Hepatocyte (in vitro differentiated cells): ENCODE results near the gene XPO1. TPM values are rescaled to one million over a fixed set of nuclear protein-coding genes. Genes with fewer than 3 reads are reported as not detected.

Source experiments
- DNase-seq: peaks from one replicate; pipeline ENCODE4 v3.0.0-alpha.2; 2016; ENCODE audit warnings: low spot score
- H2AFZ ChIP-seq: fragments of 200-600 bp; sonication (generic); 2 replicates; pipeline ENCODE4 v1.6.0; 2016; ENCODE audit warnings: antibody characterized with exemption, mild to moderate bottlenecking
- H3K27ac ChIP-seq: fragments of 200-600 bp; sonication (generic); 2 replicates; pipeline ENCODE4 v1.5.1; 2016; ENCODE audit warnings: mild to moderate bottlenecking
- H3K27me3 ChIP-seq: fragments of 200-600 bp; sonication (generic); 2 replicates; pipeline ENCODE4 v1.6.1; 2016
- H3K36me3 ChIP-seq: fragments of 200-600 bp; sonication (generic); replicated peaks from 2 replicates; pipeline ENCODE4 v1.5.1; 2016; ENCODE audit warnings: low read depth; ENCODE audit not compliant: insufficient read depth
- H3K4me1 ChIP-seq: fragments of 200-600 bp; sonication (generic); 2 replicates; pipeline ENCODE4 v1.5.1; 2016; ENCODE audit warnings: mild to moderate bottlenecking, moderate library complexity; ENCODE audit not compliant: insufficient read depth
- H3K4me2 ChIP-seq: fragments of 200-600 bp; sonication (generic); 2 replicates; pipeline ENCODE4 v1.6.0; 2016
- H3K4me3 ChIP-seq: fragments of 200-600 bp; sonication (generic); 2 replicates; pipeline ENCODE4 v1.5.1; 2016; ENCODE audit warnings: mild to moderate bottlenecking
- H3K79me2 ChIP-seq: fragments of 200-600 bp; sonication (generic); 2 replicates; pipeline ENCODE4 v1.6.0; 2017; ENCODE audit warnings: mild to moderate bottlenecking
- H3K9me2 ChIP-seq: fragments of 200-600 bp; sonication (generic); replicated peaks from 2 replicates; pipeline ENCODE4 v1.6.0; 2017; ENCODE audit warnings: mild to moderate bottlenecking; ENCODE audit not compliant: insufficient read depth
- H3K9me3 ChIP-seq: fragments of 200-600 bp; sonication (generic); 2 replicates; pipeline ENCODE4 v1.5.1; 2016; ENCODE audit warnings: low read depth, mild to moderate bottlenecking
- H4K20me1 ChIP-seq: fragments of 200-600 bp; sonication (generic); 2 replicates; pipeline ENCODE4 v1.6.0; 2016; ENCODE audit warnings: mild to moderate bottlenecking; ENCODE audit not compliant: insufficient read depth, poor library complexity, severe bottlenecking
- CTCF ChIP-seq: fragments of 200-600 bp; sonication (generic); IDR thresholded peaks from 2 replicates; pipeline ENCODE4 v1.5.1; 2016; ENCODE audit warnings: antibody characterized with exemption, mild to moderate bottlenecking; ENCODE audit not compliant: poor library complexity
- EZH2 ChIP-seq: fragments of 200-600 bp; sonication (generic); IDR thresholded peaks from 2 replicates; pipeline ENCODE4 v1.6.1; 2016; ENCODE audit warnings: antibody characterized with exemption, mild to moderate bottlenecking, borderline replicate concordance
- EZH2phosphoT487 ChIP-seq: fragments of 200-600 bp; sonication (generic); IDR thresholded peaks from one replicate; pipeline ENCODE4 v1.6.1; 2018; ENCODE audit warnings: antibody characterized with exemption, mild to moderate bottlenecking, low read depth, moderate library complexity; ENCODE audit not compliant: unreplicated experiment, severe bottlenecking
- WGBS: methylation state at CpG from one replicate; pipeline ENCODE4 v1.1.6; 2016; ENCODE audit warnings: low lambda C conversion rate; ENCODE audit errors: missing lambda C conversion rate; 5-methylcytosine and 5-hydroxymethylcytosine counted together
- polyA plus RNA-seq: library from polyadenylated mRNA; unstranded; fragments of >200 nt; fragmentation: Nextera tagmentation; extraction: Ambion mirVana; gene quantifications from 2 replicates; pipeline ENCODE4 v1.2.1, GENCODE V29; 2016
- total RNA-seq: library from RNA; depleted of rRNA; stranded (reverse); fragments of >200 nt; gene quantifications from 2 replicates; pipeline ENCODE4 v1.2.3, GENCODE V29; 2014

XPO1 gene
- total and polyA plus RNA-seq, 2 experiments from 2014 or later, result 44.1 to 151 TPM

GRCh38 chr2:61454383-61454782 is 83.8 kb downstream of the XPO1 start:
- no peaks in the 10 kb centered on the region for H3K9me2 ChIP-seq
- H3K79me2 ChIP-seq, result peaks cover 98% of the 10 kb centered on the region
- H4K20me1 ChIP-seq, result peaks cover 77% of the 10 kb centered on the region
- WGBS, result 97% methylated on average over 5 of the region's 5 CpGs
- H3K36me3 ChIP-seq, result no peaks in the 10 kb centered on the region
- no peaks in the 10 kb centered on the region for H3K9me3 ChIP-seq
- H3K4me1 ChIP-seq, result peaks cover 7% of the 10 kb centered on the region
- H3K4me3 ChIP-seq, result no peak overlapping the region
- no peak overlapping the region for H3K27ac ChIP-seq
- H3K4me2 ChIP-seq, result no peak overlapping the region
- no peak overlapping the region for H2AFZ ChIP-seq
- TF ChIP-seq CTCF (no peak), EZH2phosphoT487 (no peak), EZH2 (no peak)
- H3K27me3 ChIP-seq, result no peaks in the 10 kb centered on the region
- DNase-seq, result no peak

- TF ChIP-seq EZH2phosphoT487 (no peak), EZH2 (no peak), CTCF (no peak)
These were observed 85.8 kb downstream of the XPO1 start for GRCh38 chr2:61452392-61452791.

GRCh38 chr2:61451178-61451577 is 87.0 kb downstream of the XPO1 start:
- no peak overlapping the region for H3K27ac ChIP-seq
- H3K9me2 ChIP-seq, result no peaks in the 10 kb centered on the region
- no peaks in the 10 kb centered on the region for H3K36me3 ChIP-seq
- H3K27me3 ChIP-seq, result no peaks in the 10 kb centered on the region
- H3K4me3 ChIP-seq, result no peak overlapping the region
- peaks cover 4% of the 10 kb centered on the region for H3K4me1 ChIP-seq
- DNase-seq, result no peak
- peaks cover 78% of the 10 kb centered on the region for H4K20me1 ChIP-seq
- 97% methylated on average over 9 of the region's 9 CpGs for WGBS
- no peak overlapping the region for H3K4me2 ChIP-seq
- no peaks in the 10 kb centered on the region for H3K9me3 ChIP-seq
- peaks cover 98% of the 10 kb centered on the region for H3K79me2 ChIP-seq
- no peak overlapping the region for H2AFZ ChIP-seq
- TF ChIP-seq EZH2phosphoT487 (no peak), EZH2 (no peak), CTCF (no peak)

More at GRCh38 chr2:61452392-61452791, 85.8 kb downstream of the XPO1 start:
- Histone ChIP-seq H3K27me3 (no peaks in the 10 kb centered on the region), H3K4me1 (peaks cover 7% of the 10 kb centered on the region), H4K20me1 (peaks cover 80% of the 10 kb centered on the region), H3K36me3 (no peaks in the 10 kb centered on the region), H2AFZ (no peak overlapping the region), H3K9me3 (no peaks in the 10 kb centered on the region), H3K27ac (no peak overlapping the region), H3K4me3 (no peak overlapping the region), H3K9me2 (no peaks in the 10 kb centered on the region), H3K79me2 (peaks cover 98% of the 10 kb centered on the region), H3K4me2 (no peak overlapping the region)
- no peak for DNase-seq
- WGBS, result 91% methylated on average over 8 of the region's 8 CpGs

GRCh38 chr2:61450144-61450543 is 88.0 kb downstream of the XPO1 start:
- Histone ChIP-seq H3K9me2 (no peaks in the 10 kb centered on the region), H3K27me3 (no peaks in the 10 kb centered on the region), H3K9me3 (no peaks in the 10 kb centered on the region), H3K27ac (no peak overlapping the region), H2AFZ (no peak overlapping the region), H3K4me2 (no peak overlapping the region), H3K4me3 (no peak overlapping the region), H3K79me2 (peaks cover 98% of the 10 kb centered on the region), H3K4me1 (no peaks in the 10 kb centered on the region), H3K36me3 (no peaks in the 10 kb centered on the region), H4K20me1 (peaks cover 72% of the 10 kb centered on the region)
- WGBS, result 87% methylated on average over 4 of the region's 4 CpGs
- no peak for TF ChIP-seq EZH2phosphoT487
- no peak for TF ChIP-seq CTCF
- TF ChIP-seq EZH2, result no peak
- DNase-seq, result no peak
